Mesenteric fat pad (tissue), 1 donor: ENCODE results near the gene CD300C. TPM values are rescaled to one million over a fixed set of nuclear protein-coding genes. Genes with fewer than 3 reads are reported as not detected.

Experiments
- DNase-seq: peaks from one replicate; pipeline ENCODE4 v3.0.0-alpha.2; 2020; ENCODE audit warnings: low spot score
- total RNA-seq: library from RNA; stranded (reverse); fragmentation: NEBNext Ultra II Directional; extraction: Animal tissue kit (Norgen Biotek cat#: 25700); gene quantifications from one replicate; pipeline ENCODE4 v1.2.1, GENCODE V29; 2021
- donor health status: DM: yes; HTN: yes; CAD: no.

Gene CD300C
- total RNA-seq, 1 donor from 2014 or later = 4.1 TPM

DNA sequence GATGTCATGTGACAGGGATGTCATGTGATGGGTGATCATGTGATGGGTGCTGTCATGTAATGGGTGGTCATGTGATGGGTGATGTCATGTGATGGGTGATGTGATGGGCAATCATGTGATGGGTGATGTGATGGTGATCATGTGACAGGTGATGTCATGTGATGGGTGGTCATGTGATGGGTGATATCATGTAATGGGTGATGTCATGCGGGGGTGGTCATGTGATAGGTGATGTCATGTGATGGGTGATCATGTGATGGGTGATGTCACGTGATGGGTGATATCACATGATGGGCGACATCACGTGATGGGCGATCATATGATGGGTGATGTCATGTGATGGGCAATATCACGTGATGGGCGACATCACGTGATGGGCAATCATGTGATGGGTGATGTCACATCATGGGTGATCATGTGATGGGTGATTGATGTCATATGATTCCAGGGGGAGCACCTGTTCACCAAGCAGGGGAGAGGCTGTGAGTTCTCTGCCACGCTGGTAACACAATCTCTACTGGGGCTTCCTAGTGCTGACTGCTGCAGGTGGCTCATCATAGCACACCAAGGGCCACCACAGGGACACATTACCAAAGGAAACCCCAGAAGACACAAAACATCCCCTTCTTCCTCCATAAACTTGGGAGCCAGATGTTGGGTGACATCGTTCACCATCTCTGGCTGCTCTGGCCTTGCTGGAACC lies 31.1 kb downstream of the CD300C start:
- DNase-seq = peak; percentile 59

GRCh38 chr17:74513987-74514631 lies 31.8 kb downstream of the CD300C start:
- DNase-seq = no peak

DNA sequence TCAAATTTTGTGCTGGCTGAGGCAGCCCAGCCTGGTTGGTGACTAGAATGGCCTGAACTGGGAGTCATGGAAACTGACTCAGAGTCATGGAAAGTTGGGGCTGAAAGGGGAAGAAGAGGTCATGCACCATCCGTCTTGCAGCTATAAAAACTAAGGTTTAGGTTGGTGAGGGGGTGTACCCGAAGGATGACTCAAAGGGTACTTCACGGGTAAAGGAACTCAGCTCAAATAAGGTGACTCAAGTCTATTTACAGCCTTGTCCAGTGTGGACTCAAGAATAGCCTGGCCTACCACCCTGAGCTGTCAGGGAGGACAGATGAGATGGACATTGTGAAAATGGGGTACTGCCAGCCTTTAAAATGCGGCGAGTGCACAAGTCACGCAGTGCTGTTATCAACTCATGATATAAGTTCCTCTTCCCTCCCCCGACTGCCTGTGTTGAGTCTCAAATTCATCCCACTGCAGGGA lies 33.3 kb downstream of the CD300C start:
- DNase-seq = peak; percentile 51

DNA sequence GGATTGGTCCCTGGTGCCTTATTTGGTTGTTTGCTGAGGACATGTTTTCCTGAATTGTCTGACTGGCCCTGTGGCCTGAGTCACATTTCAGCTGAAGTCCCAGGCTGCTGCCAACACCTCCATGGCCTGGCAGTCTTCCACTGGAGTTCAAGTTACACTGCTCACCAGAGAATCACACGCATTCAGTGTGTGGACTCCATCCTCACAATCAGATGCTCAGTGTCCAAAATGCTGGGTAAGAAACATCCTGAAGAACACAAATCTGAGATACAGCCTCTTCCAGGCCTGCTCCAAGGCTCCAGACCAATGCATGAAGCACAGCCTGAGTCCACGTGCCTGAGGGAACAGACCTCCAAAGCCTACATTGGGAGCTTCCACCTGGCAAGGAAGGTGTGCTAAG lies 33.9 kb downstream of the CD300C start:
- DNase-seq = peak; percentile 12

DNA sequence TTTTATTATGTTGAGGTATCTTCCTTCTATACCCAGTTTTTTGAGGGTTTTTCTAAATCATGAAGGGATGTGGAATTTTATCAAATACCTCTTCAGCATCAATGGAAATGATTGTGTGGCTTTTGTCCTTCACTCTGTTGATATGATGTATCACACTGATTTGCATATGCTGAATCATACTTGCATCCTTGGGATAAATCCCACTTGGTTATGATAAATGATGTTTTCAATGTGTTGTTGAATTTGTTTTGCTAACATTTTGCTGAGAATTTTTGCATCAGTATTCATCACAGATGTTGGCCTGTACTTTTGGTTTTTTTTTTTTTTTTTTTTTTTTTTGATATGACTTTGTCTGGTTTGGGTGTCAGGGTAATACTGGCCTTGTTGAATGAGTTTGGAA lies 37.8 kb downstream of the CD300C start:
- DNase-seq = no peak

DNA sequence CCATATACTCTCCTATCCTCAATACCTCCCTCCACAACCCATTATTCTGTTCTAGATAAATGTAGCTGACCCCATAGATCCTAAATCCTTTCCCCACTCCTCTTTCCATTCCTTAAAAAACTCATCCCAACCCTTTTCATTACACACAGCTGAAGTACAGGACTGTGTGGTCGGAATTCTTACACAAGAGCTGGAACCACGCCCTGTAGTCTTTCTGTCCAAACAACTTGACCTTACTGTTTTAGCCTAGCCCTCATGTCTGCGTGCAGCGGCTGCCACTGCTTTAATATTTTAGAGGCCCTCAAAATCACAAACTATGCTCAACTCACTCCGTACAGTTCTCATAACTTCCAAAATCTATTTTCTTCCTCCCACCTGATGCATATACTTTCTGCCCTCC lies 42.0 kb downstream of the CD300C start:
- DNase-seq = peak; percentile 16

DNA sequence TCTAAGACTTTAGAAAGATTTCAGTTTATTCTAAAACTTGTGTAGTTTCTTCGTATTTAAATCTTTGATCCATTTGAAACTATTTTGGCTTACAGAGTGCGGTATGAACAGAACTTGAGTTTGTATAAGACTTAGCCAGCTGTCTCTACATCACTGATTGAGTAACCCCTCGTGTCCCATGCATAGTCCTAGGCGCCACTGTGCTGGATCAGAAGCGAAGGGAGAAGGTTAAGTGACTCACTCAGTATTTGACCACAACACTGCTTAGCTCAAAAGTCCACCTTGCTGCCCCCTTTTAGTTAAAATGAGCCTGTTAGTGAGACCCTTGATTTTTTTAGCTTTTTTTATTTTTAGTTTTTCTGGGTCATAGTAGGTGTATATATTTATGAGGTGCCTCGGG lies 43.1 kb downstream of the CD300C start:
- DNase-seq = no peak

DNA sequence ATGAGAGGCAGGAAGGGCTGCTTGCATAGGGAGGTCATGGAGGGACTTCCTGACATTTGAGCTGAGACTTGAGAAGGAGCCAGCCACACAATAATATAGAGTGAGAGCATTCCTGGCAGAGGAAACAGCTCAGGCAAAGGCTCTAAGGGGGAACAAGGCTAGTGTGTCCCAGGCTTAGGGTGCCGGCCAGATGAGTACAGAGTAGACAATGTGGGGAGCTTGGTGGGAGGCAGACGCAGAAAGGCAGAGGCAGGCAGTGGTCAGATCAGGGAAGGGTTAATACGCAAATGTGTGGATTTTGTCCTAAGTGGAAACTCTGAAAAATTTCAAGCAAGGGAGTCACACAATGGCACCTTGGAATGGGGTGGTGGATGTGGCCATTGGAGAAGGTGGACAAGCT lies 45.9 kb downstream of the CD300C start:
- DNase-seq = no peak

- DNase-seq = peak; percentile 41
Observed at GRCh38 chr17:74497471-74497870, 48.4 kb downstream of the CD300C start.

GRCh38 chr17:74493331-74493833 lies 52.5 kb downstream of the CD300C start:
- peak; percentile 84 for DNase-seq

GRCh38 chr17:74491626-74492025 lies 54.3 kb downstream of the CD300C start:
- DNase-seq = peak; percentile 18

Other genes starting within 250 kb of the CD300C start
- gene KIF19, start 219.9 kb downstream of the CD300C start, total RNA-seq = 1.9 TPM
- gene BTBD17, start 184.2 kb downstream of the CD300C start, total RNA-seq = not detected
- gene GPR142, start 178.6 kb downstream of the CD300C start, total RNA-seq = not detected
- 17.9 TPM for gene GPRC5C, start 114.0 kb downstream of the CD300C start, total RNA-seq
- 19.0 TPM for gene CD300A, start 79.5 kb downstream of the CD300C start, total RNA-seq
- gene CD300LB, start 14.6 kb downstream of the CD300C start, total RNA-seq = 1.3 TPM
- gene CD300H, start 21.4 kb upstream of the CD300C start, total RNA-seq = not detected
- gene CD300LD, start 46.2 kb upstream of the CD300C start, total RNA-seq = not detected
- 7.3 TPM for gene CD300E, start 77.6 kb upstream of the CD300C start, total RNA-seq
- gene CD300LF, start 166.8 kb upstream of the CD300C start, total RNA-seq = 2.8 TPM
- gene RAB37, start 191.1 kb upstream of the CD300C start, total RNA-seq = 1.3 TPM
- gene NHERF1, start 202.5 kb upstream of the CD300C start, total RNA-seq = 13.9 TPM
- gene NAT9, start 230.2 kb upstream of the CD300C start, total RNA-seq = 37.8 TPM